Vagina (tissue), 2 donors: Measurements from ENCODE around the gene MRPS34. TPM values are rescaled to one million over a fixed set of nuclear protein-coding genes. Genes with fewer than 3 reads are reported as not detected.

Experiments used
- DNase-seq, 2 donors: peaks; one replicate each; pipeline ENCODE4 v3.0.0-alpha.2; 2017; ENCODE audit errors: extremely low spot score in 2 of 2
- H3K27ac ChIP-seq: fragments of 200-600 bp; sonication (generic); one replicate; pipeline ENCODE4 v1.5.1; 2019
- H3K27me3 ChIP-seq: fragments of 200-600 bp; sonication (generic); one replicate; pipeline ENCODE4 v1.5.1; 2019
- H3K36me3 ChIP-seq, 2 donors: fragments of 200-600 bp; sonication (generic); one replicate each; pipeline ENCODE4 v1.5.1; 2017 to 2019
- H3K4me1 ChIP-seq: fragments of 200-600 bp; sonication (generic); one replicate; pipeline ENCODE4 v1.5.1; 2019
- H3K4me3 ChIP-seq, 2 donors: fragments of 200-600 bp; sonication (generic); 1 replicate in 1 of 2; 2 replicates in 1 of 2; pipeline ENCODE4 v1.5.1; 2016 to 2019
- H3K9me3 ChIP-seq: fragments of 200-600 bp; sonication (generic); one replicate; pipeline ENCODE4 v1.5.1; 2019
- POLR2A ChIP-seq, 2 donors: fragments of 450-650 bp; IDR thresholded peaks; one replicate each; pipeline ENCODE4 v1.6.1; 2017; ENCODE audit warnings: antibody characterized with exemption in 2 of 2, mild to moderate bottlenecking in 2 of 2, moderate library complexity in 2 of 2
- POLR2AphosphoS5 ChIP-seq, 2 donors: sonication (generic); formaldehyde crosslinking; IDR thresholded peaks; one replicate each; pipeline ENCODE4 v1.9.0; 2017; ENCODE audit warnings: antibody characterized with exemption in 2 of 2, mild to moderate bottlenecking in 2 of 2, low read depth in 1 of 2; ENCODE audit not compliant: insufficient read depth in 1 of 2
- intact Hi-C: fragments of 100-400 bp; cut with DNase I; formaldehyde crosslinking; loops from one replicate; pipeline ENCODE4 v1.15.1; 2023
- total RNA-seq: library from RNA; depleted of rRNA; stranded (reverse); fragments of >200 nt; gene quantifications from one replicate; pipeline ENCODE4 v1.2.3, GENCODE V29; 2016
- TF ChIP-seq, protein P1 (sequence below), 3 experiments: fragments of 450-650 bp in 2 of 3; fragments of 200-600 bp in 1 of 3; sonication (generic) in 1 of 3; IDR thresholded peaks; one replicate each; pipeline ENCODE4 v1.5.1; 2017 to 2019; ENCODE audit warnings: antibody characterized with exemption in 3 of 3, mild to moderate bottlenecking in 2 of 3, moderate library complexity in 2 of 3

MRPS34 gene
- total RNA-seq, 1 donor from 2014 or later = 89.6 TPM

- Histone ChIP-seq H3K27ac (no peak overlapping the region), H3K4me3 (no peak overlapping the region), H3K4me1 (no peaks in the 10 kb centered on the region), H3K36me3 (peaks cover 0 to 50% of the 10 kb centered on the region in 2 donors), H3K9me3 (no peaks in the 10 kb centered on the region), H3K27me3 (no peaks in the 10 kb centered on the region)
- TF ChIP-seq POLR2AphosphoS5 (IDR thresholded peaks at IDR 0.05; ENCODE audit: insufficient read depth in 1 of 2, low read depth in 1 of 2) (no peak), POLR2A (IDR thresholded peaks at IDR 0.05) (no peak)
- TF ChIP-seq, protein P1, sequence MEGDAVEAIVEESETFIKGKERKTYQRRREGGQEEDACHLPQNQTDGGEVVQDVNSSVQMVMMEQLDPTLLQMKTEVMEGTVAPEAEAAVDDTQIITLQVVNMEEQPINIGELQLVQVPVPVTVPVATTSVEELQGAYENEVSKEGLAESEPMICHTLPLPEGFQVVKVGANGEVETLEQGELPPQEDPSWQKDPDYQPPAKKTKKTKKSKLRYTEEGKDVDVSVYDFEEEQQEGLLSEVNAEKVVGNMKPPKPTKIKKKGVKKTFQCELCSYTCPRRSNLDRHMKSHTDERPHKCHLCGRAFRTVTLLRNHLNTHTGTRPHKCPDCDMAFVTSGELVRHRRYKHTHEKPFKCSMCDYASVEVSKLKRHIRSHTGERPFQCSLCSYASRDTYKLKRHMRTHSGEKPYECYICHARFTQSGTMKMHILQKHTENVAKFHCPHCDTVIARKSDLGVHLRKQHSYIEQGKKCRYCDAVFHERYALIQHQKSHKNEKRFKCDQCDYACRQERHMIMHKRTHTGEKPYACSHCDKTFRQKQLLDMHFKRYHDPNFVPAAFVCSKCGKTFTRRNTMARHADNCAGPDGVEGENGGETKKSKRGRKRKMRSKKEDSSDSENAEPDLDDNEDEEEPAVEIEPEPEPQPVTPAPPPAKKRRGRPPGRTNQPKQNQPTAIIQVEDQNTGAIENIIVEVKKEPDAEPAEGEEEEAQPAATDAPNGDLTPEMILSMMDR (IDR thresholded peaks at IDR 0.05) = no peak
- no peak for DNase-seq
- intact Hi-C loops = no loop called here
These were observed 26.8 kb downstream of the MRPS34 start for GRCh38 chr16:1745900-1746692.

- no peaks in the 10 kb centered on the region for H3K9me3 ChIP-seq
- TF ChIP-seq POLR2A (IDR thresholded peaks at IDR 0.05) (no peak), POLR2AphosphoS5 (IDR thresholded peaks at IDR 0.05; ENCODE audit: insufficient read depth in 1 of 2, low read depth in 1 of 2) (no peak)
- TF ChIP-seq, protein P1 (IDR thresholded peaks at IDR 0.05) = no peak
- H3K27me3 ChIP-seq = no peaks in the 10 kb centered on the region
- intact Hi-C loops = no loop called here
- no peak for DNase-seq
- no peaks in the 10 kb centered on the region for H3K4me1 ChIP-seq
- H3K36me3 ChIP-seq = peaks cover 0 to 46% of the 10 kb centered on the region in 2 donors
- H3K4me3 ChIP-seq = no peak overlapping the region
- no peak overlapping the region for H3K27ac ChIP-seq
These were observed 27.6 kb downstream of the MRPS34 start for GRCh38 chr16:1745181-1745899.

GRCh38 chr16:1744338-1744840 is 28.5 kb downstream of the MRPS34 start:
- DNase-seq = no peak

DNA sequence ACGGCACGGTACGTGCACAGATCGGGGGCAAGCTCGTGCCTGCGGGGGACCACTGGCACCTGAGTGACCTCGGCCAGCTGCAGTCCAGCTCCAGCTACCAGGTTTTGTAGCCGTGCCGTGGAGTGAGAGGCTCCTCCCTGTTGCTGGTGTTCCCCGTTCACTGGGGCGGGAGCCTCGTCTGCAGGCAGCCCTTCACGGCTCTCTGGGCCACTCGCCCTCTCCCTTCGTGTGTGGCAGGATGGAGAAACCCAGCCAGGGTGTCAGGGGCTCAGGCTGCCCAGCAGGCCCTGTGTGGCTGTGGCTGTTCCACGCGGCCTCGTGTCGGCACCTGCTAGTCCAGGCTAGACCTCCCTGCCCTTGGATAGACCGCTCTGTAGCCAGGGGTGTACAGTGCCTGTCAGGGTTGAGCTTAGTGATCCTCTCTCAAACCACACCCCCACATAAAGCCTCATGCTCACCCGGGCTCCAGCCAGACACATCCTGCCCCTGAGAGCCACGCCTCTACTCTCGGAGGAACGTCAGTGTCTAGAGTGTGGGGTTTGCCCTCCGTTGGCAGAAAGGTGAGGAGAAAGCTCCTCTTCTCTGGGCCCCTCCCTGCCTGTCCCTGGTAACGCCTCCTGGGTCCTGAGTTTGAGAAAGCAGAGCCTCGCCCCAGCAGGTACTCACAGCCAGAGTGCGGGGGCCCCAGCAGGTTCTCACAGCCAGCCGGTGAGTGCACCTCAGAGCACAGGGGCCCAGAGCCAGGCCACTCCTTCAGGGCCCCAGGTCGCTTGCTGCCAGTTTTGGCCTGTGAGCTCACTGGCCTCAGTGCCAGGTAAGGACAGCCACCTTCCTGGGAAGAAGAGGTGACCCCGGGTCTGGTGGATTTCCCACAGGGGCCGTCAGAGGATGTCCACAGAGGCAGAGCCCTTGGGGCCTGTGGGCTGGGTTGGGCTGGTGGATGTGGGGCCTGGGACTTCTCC is 29.3 kb downstream of the MRPS34 start:
- TF ChIP-seq, protein P1 (IDR thresholded peaks at IDR 0.05) = no peak
- TF ChIP-seq POLR2A (IDR thresholded peaks at IDR 0.05) (no peak), POLR2AphosphoS5 (IDR thresholded peaks at IDR 0.05; ENCODE audit: insufficient read depth in 1 of 2, low read depth in 1 of 2) (no peak)
- H3K27ac ChIP-seq = no peak overlapping the region
- peaks cover 0 to 36% of the 10 kb centered on the region in 2 donors for H3K36me3 ChIP-seq
- no peak overlapping the region for H3K4me3 ChIP-seq
- DNase-seq = no peak
- H3K9me3 ChIP-seq = no peaks in the 10 kb centered on the region
- intact Hi-C loops = no loop called here
- no peaks in the 10 kb centered on the region for H3K27me3 ChIP-seq
- H3K4me1 ChIP-seq = no peaks in the 10 kb centered on the region

More at GRCh38 chr16:1744338-1744840, 28.5 kb downstream of the MRPS34 start:
- no peak overlapping the region for H3K27ac ChIP-seq
- H3K4me3 ChIP-seq = no peak overlapping the region
- H3K27me3 ChIP-seq = no peaks in the 10 kb centered on the region
- intact Hi-C loops = no loop called here
- H3K9me3 ChIP-seq = no peaks in the 10 kb centered on the region
- TF ChIP-seq POLR2AphosphoS5 (IDR thresholded peaks at IDR 0.05; ENCODE audit: insufficient read depth in 1 of 2, low read depth in 1 of 2) = no peak
- TF ChIP-seq POLR2A (IDR thresholded peaks at IDR 0.05) = no peak
- TF ChIP-seq, protein P1 (IDR thresholded peaks at IDR 0.05) = no peak
- H3K36me3 ChIP-seq = peaks cover 0 to 41% of the 10 kb centered on the region in 2 donors
- H3K4me1 ChIP-seq = no peaks in the 10 kb centered on the region
